Measurements from ENCODE around the gene PKP4. TPM values are rescaled to one million over a fixed set of nuclear protein-coding genes. Genes with fewer than 3 reads are reported as not detected.

Gene PKP4
- total and polyA plus RNA-seq, 11 donors, result 17.6 to 66.7 (median 49.0) TPM

Other genes with a start within 250 kb of the PKP4 start
- gene CCDC148, start 199 bp upstream of the PKP4 start, total RNA-seq, result 1 to 10 TPM in 4 of 9 donors, under 1 TPM in 4, not detected in 1; 0.31 to 1.2 (median 0.93) TPM
- gene CCDC148, start 199 bp upstream of the PKP4 start, polyA plus RNA-seq, result under 1 TPM in 1 of 2 donors, not detected in 1; 0.24 TPM